ENCODE data around the gene CASP2.

The CASP2 gene

DNA sequence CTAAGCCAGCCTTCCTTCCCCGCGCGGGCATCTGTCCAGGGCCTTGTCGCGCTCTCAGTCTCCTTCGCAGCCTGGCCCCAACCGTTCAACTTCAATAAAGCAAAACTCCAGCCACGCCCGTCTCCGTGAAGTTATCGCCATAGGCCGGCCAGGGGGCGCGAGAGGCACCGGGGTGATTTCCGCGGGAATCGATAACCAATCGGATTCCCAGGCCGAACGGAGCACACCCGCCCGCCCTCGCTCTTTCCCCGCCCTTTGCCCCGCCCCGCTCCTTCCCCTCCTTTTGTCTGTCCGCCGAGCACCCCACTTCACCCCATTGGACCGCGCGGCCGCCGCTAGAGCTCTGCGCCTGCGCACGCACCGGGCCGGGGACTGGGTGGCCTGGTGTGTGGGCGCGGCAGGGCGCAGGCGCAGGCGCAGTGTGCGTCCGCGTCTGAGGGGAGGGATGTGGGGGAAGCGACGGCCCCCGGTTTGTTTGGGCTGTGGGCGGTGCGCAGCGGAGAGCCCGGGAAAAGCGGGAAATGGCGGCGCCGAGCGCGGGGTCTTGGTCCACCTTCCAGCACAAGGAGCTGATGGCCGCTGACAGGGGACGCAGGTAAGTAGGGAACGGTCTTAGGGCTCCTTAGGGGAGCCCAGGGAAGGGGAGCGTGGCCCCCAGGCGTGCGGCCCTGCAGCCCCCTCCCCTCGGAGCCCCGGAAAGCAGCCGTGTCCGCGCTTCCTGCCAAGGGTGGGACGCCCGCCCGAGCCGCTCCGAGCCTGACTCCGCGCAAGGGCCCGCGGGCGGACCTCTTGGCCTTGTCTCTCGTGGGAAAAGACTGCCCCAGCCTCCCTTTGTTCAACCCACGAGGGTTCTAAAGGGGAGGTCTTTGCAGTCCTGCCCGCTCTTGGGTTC is at the start of gene CASP2:
Gene CASP2, plus strand, starts transcription at position 417 of the 892 bp plus-strand sequence. Its CDS starts 105 bp downstream, at position 522.
- no peaks in the 10 kb centered on the region for H3K27me3 Mint-ChIP-seq
- H3K4me3 Mint-ChIP-seq: peak within 1 kb of the TSS; percentile 95
- peaks cover 51% of the 10 kb centered on the region for H3K36me3 Mint-ChIP-seq (ENCODE audit: low read depth)
- H3K27ac Mint-ChIP-seq: peak within 1 kb of the TSS; percentile 96
- H3K9me3 Mint-ChIP-seq: no peaks in the 10 kb centered on the region
- peaks cover 62% of the 10 kb centered on the region for H3K4me1 Mint-ChIP-seq (ENCODE audit: low read depth)

DNA sequence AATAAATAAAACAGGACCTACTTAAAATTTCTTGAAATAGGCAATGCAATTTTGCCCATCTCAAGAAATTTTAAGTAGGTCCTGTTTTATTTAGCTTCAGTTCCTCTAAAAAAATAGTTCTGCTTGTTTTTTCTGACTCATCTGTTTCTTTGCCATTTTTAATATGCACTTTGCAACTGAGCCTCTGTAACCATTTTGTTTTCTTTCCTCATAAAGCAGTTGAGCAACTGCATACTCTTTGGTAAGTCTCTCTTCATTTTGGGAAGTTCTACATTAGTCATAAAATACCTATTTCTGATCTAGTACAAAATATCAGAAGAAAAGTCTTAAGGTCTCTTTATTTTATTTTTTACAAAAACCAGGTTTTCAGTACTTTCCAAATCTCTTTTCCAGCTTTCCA is 48.3 kb upstream of the CASP2 start:
- Mint-ChIP-seq H3K9me3 (peaks cover 11% of the 10 kb centered on the region), H3K27ac (no peak overlapping the region), H3K4me1 (ENCODE audit: low read depth) (peaks cover 21% of the 10 kb centered on the region), H3K36me3 (ENCODE audit: low read depth) (peaks cover 7% of the 10 kb centered on the region), H3K27me3 (peaks cover 7% of the 10 kb centered on the region), H3K4me3 (no peak overlapping the region)

DNA sequence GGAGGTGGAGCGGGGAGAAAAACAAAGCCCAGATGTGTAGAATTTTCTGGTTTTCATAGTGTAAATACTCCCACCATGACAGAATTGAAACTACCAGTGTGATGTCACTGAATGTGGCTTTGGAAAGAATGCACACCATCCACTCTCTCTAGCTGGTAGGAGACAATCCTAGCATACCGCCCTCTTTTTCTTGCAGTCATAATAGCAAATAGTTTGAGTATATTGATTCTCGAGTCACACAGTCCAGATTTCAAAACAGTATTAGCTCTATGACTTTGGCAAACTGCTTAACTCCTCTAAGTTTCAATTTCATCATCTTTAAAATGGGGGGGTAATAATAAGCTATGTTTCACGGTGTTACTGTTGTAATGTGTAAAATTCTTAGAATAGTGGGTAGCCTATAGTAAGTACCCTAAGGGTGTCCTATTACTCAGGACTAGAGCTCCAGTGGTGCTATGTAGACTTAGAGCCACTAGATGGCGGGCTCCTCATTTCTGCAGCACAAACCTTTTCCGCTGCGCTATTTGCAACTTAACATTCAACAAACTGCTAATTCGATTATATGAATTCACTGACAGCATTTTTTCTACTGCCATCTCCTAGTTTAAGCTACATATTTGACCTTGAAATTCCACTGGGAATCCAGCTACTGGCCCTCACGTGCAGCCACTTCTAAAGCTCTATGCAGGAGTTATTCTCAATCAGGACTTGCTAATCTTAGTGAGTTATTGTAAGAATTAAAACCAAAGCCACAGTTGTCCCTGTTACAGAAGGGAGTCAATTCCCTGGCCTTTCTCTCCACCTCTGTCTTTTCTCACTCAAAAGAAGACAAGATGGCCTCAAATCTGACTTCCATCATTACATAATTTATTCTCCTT is 47.6 kb upstream of the CASP2 start:
- no peak overlapping the region for H3K27ac Mint-ChIP-seq
- peaks cover 28% of the 10 kb centered on the region for H3K4me1 Mint-ChIP-seq (ENCODE audit: low read depth)
- H3K36me3 Mint-ChIP-seq (ENCODE audit: low read depth): peaks cover 7% of the 10 kb centered on the region
- H3K27me3 Mint-ChIP-seq: peaks cover 3% of the 10 kb centered on the region
- no peak overlapping the region for H3K4me3 Mint-ChIP-seq
- H3K9me3 Mint-ChIP-seq: peaks cover 11% of the 10 kb centered on the region

DNA sequence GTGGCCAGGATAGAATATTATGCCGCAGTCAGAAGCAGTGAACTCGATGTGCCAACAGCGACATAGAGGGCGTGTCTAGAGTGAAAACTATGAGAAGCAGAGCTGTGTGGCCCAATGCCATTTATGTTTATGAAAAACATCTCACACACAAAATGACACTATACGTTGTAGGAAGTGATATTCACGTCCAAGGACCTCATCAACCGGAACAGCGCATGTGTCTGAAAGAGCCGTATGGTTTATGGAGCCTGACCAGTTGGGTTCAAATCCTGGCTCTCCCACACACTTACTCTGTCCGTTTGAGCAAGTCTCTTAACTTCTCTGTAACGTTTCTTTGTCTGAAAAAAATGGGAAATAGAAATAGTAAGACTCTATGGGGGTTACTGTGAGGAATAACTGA is 45.8 kb upstream of the CASP2 start:
- Mint-ChIP-seq H3K4me1 (ENCODE audit: low read depth) (peaks cover 46% of the 10 kb centered on the region), H3K27me3 (no peaks in the 10 kb centered on the region), H3K27ac (no peak overlapping the region), H3K9me3 (peaks cover 2% of the 10 kb centered on the region), H3K36me3 (ENCODE audit: low read depth) (no peaks in the 10 kb centered on the region), H3K4me3 (no peak overlapping the region)

DNA sequence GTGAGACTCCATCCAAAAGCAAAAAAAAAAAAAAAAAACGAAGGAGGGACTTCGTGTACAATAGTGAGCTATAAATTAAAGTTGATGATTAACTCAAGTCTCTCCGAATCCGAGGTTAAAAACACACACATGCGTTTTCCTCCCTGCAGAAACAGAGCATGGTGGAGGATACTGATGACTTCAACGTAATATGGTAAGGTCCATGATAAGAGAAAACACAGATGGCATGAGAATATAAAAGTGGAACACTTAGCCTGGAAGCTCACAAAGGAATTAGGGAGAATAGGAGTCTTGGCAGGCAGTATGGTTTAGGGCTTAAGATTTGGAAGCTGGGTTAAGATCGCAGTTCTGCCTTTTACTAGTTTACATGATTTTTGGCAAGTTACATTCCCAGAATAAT is 45.0 kb upstream of the CASP2 start:
- Mint-ChIP-seq H3K4me1 (ENCODE audit: low read depth) (peaks cover 49% of the 10 kb centered on the region), H3K27ac (no peak overlapping the region), H3K27me3 (no peaks in the 10 kb centered on the region), H3K4me3 (no peak overlapping the region), H3K36me3 (ENCODE audit: low read depth) (no peaks in the 10 kb centered on the region), H3K9me3 (no peaks in the 10 kb centered on the region)

DNA sequence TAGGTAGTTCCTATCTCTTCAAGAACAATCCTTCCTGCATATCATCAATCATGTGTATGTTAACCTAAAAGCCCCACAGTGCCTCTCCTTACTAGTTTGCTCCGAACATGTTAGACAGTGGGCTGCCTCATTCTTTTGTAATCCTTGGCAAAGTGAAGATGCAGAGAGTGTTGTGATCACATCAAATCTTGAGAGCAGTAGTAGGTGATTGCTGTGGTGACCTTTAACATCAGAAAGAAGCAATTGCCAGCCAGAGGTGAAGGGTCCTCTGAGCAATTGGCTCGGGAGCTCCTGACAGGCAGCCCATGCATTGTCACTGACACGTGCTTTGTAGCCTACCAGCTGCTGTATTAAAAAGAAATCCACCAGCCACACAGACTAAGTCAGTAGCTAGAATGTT is 44.5 kb upstream of the CASP2 start:
- Mint-ChIP-seq H3K4me3 (no peak overlapping the region), H3K9me3 (no peaks in the 10 kb centered on the region), H3K36me3 (ENCODE audit: low read depth) (no peaks in the 10 kb centered on the region), H3K27me3 (no peaks in the 10 kb centered on the region), H3K27ac (no peak overlapping the region), H3K4me1 (ENCODE audit: low read depth) (peaks cover 52% of the 10 kb centered on the region)

DNA sequence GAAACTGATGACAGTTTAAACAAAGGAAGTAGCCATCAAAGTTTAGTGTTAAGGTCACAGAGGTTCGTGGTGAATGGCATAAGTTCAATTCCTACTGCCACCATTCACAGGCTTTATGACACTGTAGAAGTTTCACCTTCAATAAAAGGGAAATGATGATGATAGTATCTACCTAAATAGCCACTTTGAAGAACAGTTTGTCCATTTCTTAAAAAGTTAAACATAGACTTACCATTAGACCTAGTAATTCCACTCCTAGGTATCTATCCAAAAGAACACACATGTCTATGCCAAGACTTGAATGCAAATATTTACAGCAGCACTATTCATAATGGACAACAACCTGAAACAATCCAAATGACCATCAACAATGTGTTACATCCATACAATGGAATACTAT is 43.8 kb upstream of the CASP2 start:
- H3K4me1 Mint-ChIP-seq (ENCODE audit: low read depth): peaks cover 56% of the 10 kb centered on the region
- H3K36me3 Mint-ChIP-seq (ENCODE audit: low read depth): no peaks in the 10 kb centered on the region
- H3K9me3 Mint-ChIP-seq: no peaks in the 10 kb centered on the region
- no peaks in the 10 kb centered on the region for H3K27me3 Mint-ChIP-seq
- no peak overlapping the region for H3K4me3 Mint-ChIP-seq
- no peak overlapping the region for H3K27ac Mint-ChIP-seq

DNA sequence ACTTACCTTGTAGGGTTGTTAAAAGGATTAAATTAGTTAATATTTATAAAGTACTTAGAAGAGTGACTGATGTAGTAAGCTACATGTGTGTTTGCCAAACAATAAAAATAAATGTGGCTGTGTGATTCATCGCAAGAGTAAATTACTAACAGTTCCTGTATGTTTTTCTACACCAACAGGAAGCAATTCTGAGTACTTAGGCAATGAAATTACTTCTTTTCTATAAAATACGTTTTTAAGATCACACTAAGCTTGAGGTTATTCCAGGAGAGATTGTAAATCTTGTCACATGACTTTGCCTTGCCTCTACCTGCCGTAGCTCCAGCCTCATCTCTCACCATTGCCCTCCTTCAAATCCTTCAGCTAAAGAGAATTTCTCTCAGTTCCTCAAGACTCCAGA is 43.0 kb upstream of the CASP2 start:
- Mint-ChIP-seq H3K27ac (peak overlapping the region; percentile 29), H3K4me1 (ENCODE audit: low read depth) (peaks cover 64% of the 10 kb centered on the region), H3K27me3 (no peaks in the 10 kb centered on the region), H3K9me3 (peaks cover 6% of the 10 kb centered on the region), H3K4me3 (no peak overlapping the region), H3K36me3 (ENCODE audit: low read depth) (no peaks in the 10 kb centered on the region)

DNA sequence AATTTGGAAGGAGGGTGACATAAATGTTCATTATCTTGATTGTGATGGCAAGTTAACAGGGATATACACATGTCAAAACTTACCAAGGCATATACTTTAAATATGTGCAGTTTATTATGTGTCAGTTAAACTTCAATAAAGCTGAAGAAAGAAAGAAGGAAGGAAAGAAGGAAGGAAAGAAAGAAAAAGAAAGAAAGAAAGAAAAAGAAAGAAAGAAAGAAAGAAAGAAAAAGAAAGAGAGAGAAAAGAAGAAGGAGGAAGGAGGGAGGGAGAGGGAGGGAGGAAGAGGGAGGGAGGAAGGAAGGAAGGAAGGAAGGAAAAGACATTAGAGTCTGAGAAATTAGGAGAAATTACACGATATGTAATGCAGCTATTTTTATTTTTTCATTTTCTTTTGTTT is 40.8 kb upstream of the CASP2 start:
- H3K4me1 Mint-ChIP-seq (ENCODE audit: low read depth): peaks cover 79% of the 10 kb centered on the region
- H3K4me3 Mint-ChIP-seq: no peak overlapping the region
- H3K9me3 Mint-ChIP-seq: peaks cover 6% of the 10 kb centered on the region
- H3K27ac Mint-ChIP-seq: no peak overlapping the region
- H3K27me3 Mint-ChIP-seq: no peaks in the 10 kb centered on the region
- H3K36me3 Mint-ChIP-seq (ENCODE audit: low read depth): peaks cover 8% of the 10 kb centered on the region

DNA sequence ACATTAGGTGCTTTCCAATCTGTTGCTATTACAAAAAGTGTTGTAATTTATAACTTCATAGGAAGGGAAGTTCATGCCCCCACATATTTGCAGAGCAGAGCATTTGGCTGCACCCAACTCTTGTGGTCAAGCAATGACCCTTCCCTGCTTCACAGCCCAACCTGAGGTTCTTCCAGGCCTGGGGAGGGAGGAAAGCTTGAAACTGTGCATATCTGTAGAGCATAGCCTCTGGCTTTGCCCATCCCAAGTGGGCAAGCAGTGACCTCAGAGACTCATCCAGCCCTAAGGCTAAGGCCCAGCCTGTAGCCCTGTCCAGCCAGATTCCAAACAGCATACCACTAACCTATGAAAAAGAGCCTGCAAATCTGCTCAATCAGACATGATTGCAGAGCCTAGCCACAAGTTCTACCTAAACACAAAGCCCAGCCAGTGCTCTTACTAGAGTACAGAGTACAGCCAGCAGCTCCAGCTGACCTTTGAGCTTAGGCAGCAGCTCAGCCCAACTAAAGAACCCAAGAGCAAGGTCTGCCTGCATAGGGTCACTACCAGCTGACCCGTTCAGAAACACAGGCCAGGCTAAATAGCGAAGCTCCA is 39.3 kb upstream of the CASP2 start:
- peaks cover 76% of the 10 kb centered on the region for H3K4me1 Mint-ChIP-seq (ENCODE audit: low read depth)
- H3K27me3 Mint-ChIP-seq: no peaks in the 10 kb centered on the region
- peaks cover 6% of the 10 kb centered on the region for H3K9me3 Mint-ChIP-seq
- peaks cover 12% of the 10 kb centered on the region for H3K36me3 Mint-ChIP-seq (ENCODE audit: low read depth)
- H3K27ac Mint-ChIP-seq: no peak overlapping the region
- H3K4me3 Mint-ChIP-seq: no peak overlapping the region

DNA sequence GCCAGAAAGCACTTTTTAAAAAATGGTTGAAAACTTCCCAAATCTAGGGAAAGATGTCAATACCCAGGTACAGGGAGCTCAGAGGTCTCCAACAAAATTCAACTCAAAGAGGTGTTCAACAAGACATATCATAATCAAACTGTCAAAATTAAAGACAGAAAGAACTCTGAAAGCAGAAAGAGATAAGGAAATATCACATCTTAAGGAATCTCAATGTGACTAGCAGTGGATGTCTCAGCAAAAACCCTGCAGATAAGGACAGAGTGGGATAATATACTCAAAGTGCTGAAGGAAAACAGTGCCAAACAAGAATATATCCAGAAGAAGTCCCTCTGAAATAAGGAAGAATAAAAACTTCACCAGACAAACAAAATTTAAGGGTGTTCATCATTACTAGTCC is 38.0 kb upstream of the CASP2 start:
- peaks cover 73% of the 10 kb centered on the region for H3K4me1 Mint-ChIP-seq (ENCODE audit: low read depth)
- H3K4me3 Mint-ChIP-seq: no peak overlapping the region
- H3K27me3 Mint-ChIP-seq: no peaks in the 10 kb centered on the region
- peak overlapping the region; percentile 33 for H3K27ac Mint-ChIP-seq
- peaks cover 6% of the 10 kb centered on the region for H3K9me3 Mint-ChIP-seq
- H3K36me3 Mint-ChIP-seq (ENCODE audit: low read depth): peaks cover 12% of the 10 kb centered on the region

DNA sequence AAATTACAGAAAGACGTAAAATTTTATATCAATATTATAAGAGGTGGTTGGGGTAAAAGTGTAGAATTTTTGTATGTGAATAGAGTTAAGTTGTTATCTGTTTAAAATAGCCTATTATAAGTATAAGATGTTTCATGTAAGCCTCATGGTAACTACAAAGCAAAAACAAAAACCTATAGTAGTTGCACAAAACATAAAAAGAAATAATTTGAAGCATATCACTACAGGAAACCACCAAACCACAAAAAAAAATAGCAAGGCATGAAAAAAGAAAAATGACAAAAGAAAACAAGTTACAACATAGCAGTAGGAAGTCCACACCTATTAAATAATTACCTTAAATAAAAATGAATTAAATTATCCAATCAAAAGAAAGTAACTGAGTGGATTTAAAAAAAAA is 37.3 kb upstream of the CASP2 start:
- Mint-ChIP-seq H3K36me3 (ENCODE audit: low read depth) (peaks cover 12% of the 10 kb centered on the region), H3K4me1 (ENCODE audit: low read depth) (peaks cover 73% of the 10 kb centered on the region), H3K27ac (peak overlapping the region; percentile 70), H3K27me3 (no peaks in the 10 kb centered on the region), H3K4me3 (peak overlapping the region; percentile 4), H3K9me3 (peaks cover 6% of the 10 kb centered on the region)

DNA sequence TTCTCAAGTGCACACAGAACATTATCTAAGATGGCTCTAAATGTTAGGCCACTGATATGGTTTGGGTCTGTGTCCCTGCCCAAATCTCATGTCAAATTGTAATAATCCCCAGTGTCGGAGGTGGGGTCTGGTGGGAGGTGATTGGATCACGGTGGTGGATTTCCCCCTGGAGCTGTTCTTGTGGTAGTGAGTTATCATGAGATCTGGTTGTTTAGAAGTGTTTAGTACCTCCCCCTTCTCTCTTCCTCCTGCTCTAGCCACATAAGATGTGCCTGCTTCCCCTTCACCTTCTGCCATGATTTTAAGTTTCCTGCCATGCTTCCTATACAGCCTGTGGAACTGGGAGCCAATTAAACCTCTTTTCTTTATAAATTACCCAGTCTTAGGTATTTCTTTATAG is 36.1 kb upstream of the CASP2 start:
- Mint-ChIP-seq H3K9me3 (peaks cover 6% of the 10 kb centered on the region), H3K36me3 (ENCODE audit: low read depth) (peaks cover 12% of the 10 kb centered on the region), H3K4me3 (no peak overlapping the region), H3K27me3 (no peaks in the 10 kb centered on the region), H3K27ac (peak overlapping the region; percentile 52), H3K4me1 (ENCODE audit: low read depth) (peaks cover 69% of the 10 kb centered on the region)

DNA sequence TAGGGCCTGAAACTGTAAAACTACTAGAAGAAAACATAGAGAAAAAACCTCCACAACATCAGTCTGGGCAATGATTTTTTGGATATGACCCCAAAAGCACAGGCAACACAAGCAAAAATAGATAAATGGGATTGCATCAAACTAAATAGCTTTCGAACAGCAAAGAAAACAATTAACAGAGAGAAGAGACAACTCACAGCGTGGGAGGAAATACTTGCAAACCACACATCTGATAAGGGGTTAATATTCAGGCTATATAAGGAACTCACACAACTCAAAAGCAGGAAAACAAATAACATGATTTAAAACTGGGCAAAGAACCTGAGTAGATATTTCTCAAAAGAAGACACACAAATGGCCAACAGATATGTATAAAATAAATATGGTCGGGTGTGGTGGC is 32.6 kb upstream of the CASP2 start:
- Mint-ChIP-seq H3K4me3 (no peak overlapping the region), H3K9me3 (no peaks in the 10 kb centered on the region), H3K36me3 (ENCODE audit: low read depth) (peaks cover 12% of the 10 kb centered on the region), H3K27ac (no peak overlapping the region), H3K4me1 (ENCODE audit: low read depth) (peaks cover 66% of the 10 kb centered on the region), H3K27me3 (no peaks in the 10 kb centered on the region)

DNA sequence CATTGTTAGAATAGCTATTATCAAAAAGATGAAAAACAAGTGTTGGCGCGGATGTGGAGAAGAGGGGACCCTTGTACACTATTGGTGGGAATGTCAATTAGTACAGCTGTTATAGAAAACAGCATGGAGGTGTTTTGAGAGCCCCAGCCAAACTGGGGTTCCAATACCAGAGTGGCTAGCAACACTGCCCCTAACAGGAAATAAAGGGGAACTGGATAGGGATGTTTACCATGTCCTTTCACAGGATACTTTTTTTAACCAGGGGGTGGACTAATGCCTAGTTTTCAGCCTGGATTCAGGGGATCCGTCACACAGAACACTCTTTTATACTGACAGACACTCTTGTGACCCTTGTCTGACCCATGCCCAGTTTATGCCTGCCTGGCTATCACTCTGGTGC is 31.8 kb upstream of the CASP2 start:
- Mint-ChIP-seq H3K9me3 (no peaks in the 10 kb centered on the region), H3K4me3 (no peak overlapping the region), H3K4me1 (ENCODE audit: low read depth) (peaks cover 61% of the 10 kb centered on the region), H3K36me3 (ENCODE audit: low read depth) (peaks cover 7% of the 10 kb centered on the region), H3K27ac (no peak overlapping the region), H3K27me3 (no peaks in the 10 kb centered on the region)

All from stimulated activated naive CD8-positive, alpha-beta T cell treated with anti-CD3 and anti-CD28 coated beads, Interleukin-15, Interleukin-2, amounts not matched to agents 100 ng/mL and 50 ng/mL, for 24 hours (primary cell).